K562 (cell line): ENCODE results near the gene EXTL1. TPM values are rescaled to one million over a fixed set of nuclear protein-coding genes. Genes with fewer than 3 reads are reported as not detected.

Experiments
- BHLHE40 ChIP-seq: IDR thresholded peaks from 2 replicates; pipeline ENCODE4 v1.6.1; 2011; ENCODE audit warnings: low read length, improper control_type of control experiment
- CBFA2T3 ChIP-seq: fragments of 450-650 bp; IDR thresholded peaks from 2 replicates; pipeline ENCODE4 v1.6.1; 2017
- KDM1A ChIP-seq, 2 experiments: fragments of 450-650 bp; IDR thresholded peaks; 2 replicates each; pipeline ENCODE4 v1.6.1; 2016; ENCODE audit warnings: mild to moderate bottlenecking in 2 of 2
- MECOM ChIP-seq: fragments of 250-450 bp; sonication (Bioruptor Pico); IDR thresholded peaks from 2 replicates; pipeline ENCODE4 v1.8.0; 2022; ENCODE audit warnings: inconsistent platforms
- PCBP1 ChIP-seq: fragments of 200-400 bp; formaldehyde crosslinking; IDR thresholded peaks from 2 replicates; pipeline ENCODE4 v1.6.1; 2018; ENCODE audit warnings: mild to moderate bottlenecking, low read depth, low read length; ENCODE audit not compliant: poor library complexity, severe bottlenecking
- PKNOX1 ChIP-seq: fragments of 450-650 bp; IDR thresholded peaks from 2 replicates; pipeline ENCODE4 v1.6.1; 2016
- TAF9B ChIP-seq: fragments of 450-650 bp; IDR thresholded peaks from 2 replicates; pipeline ENCODE4 v1.6.1; 2018; ENCODE audit warnings: mild to moderate bottlenecking; ENCODE audit not compliant: partially characterized antibody
- TEAD2 ChIP-seq: fragments of 450-650 bp; IDR thresholded peaks from 2 replicates; pipeline ENCODE4 v1.6.1; 2016; ENCODE audit warnings: missing genetic modification characterization, control low read depth, missing compliant biosample characterization
- ZNF121 ChIP-seq: sonication (generic); formaldehyde crosslinking; conservative IDR thresholded peaks from 2 replicates; pipeline ENCODE4 v1.8.0; 2022; ENCODE audit warnings: missing genetic modification reagents
- ZNF239 ChIP-seq: fragments of 250-450 bp; sonication (Bioruptor Pico); IDR thresholded peaks from 2 replicates; pipeline ENCODE4 v1.4.0; 2020; ENCODE audit warnings: mild to moderate bottlenecking
- ZNF263 ChIP-seq: sonication (generic); formaldehyde crosslinking; IDR thresholded peaks from 2 replicates; pipeline ENCODE4 v1.8.0; 2022; ENCODE audit warnings: mild to moderate bottlenecking, missing genetic modification reagents, borderline replicate concordance
- polyA plus RNA-seq, 8 experiments: library from polyadenylated mRNA; depleted of rRNA in 4 of 8; stranded (reverse) in 5 of 8; unstranded in 3 of 8; fragments of >200 nt; fragmentation: Nextera tagmentation in 2 of 8; fragmentation: Illumina TruSeq in 1 of 8; extraction: Ambion mirVana in 2 of 8; extraction: Trizol in 1 of 8; gene quantifications; 2 replicates each; pipeline versions ENCODE4 v1.2.1 to v1.2.3, GENCODE V29; 2011 to 2014; ENCODE audit warnings: inconsistent platforms in 1 of 8, missing spikeins in 1 of 8
- total RNA-seq, 7 experiments: library from RNA; depleted of rRNA in 6 of 7; stranded (reverse); fragments of >200 nt in 6 of 7; fragmentation: Illumina TruSeq in 2 of 7; extraction: Trizol in 2 of 7; gene quantifications; 2 replicates each; pipeline versions ENCODE4 v1.2.1 to v1.2.3, GENCODE V29; 2011 to 2021; ENCODE audit warnings: low replicate concordance in 1 of 7
- TF ChIP-seq, protein P1 (sequence below): fragments of 200-600 bp; sonication (generic); IDR thresholded peaks from one replicate; pipeline ENCODE4 v1.6.1; 2012; ENCODE audit warnings: mild to moderate bottlenecking, low read depth, low read length, inconsistent platforms
- TF ChIP-seq, protein P2 (sequence below): fragments of 450-650 bp; IDR thresholded peaks from 2 replicates; pipeline ENCODE4 v1.6.1; 2014; ENCODE audit warnings: low read depth, mild to moderate bottlenecking, moderate library complexity, borderline replicate concordance

The EXTL1 gene
- total and polyA plus RNA-seq, 9 of the 15 experiments (the other 6 are each of a cell fraction or from before 2014, with no cell fraction given) = 0.04 to 0.23 (median 0.08) TPM; not detected in 3

DNA sequence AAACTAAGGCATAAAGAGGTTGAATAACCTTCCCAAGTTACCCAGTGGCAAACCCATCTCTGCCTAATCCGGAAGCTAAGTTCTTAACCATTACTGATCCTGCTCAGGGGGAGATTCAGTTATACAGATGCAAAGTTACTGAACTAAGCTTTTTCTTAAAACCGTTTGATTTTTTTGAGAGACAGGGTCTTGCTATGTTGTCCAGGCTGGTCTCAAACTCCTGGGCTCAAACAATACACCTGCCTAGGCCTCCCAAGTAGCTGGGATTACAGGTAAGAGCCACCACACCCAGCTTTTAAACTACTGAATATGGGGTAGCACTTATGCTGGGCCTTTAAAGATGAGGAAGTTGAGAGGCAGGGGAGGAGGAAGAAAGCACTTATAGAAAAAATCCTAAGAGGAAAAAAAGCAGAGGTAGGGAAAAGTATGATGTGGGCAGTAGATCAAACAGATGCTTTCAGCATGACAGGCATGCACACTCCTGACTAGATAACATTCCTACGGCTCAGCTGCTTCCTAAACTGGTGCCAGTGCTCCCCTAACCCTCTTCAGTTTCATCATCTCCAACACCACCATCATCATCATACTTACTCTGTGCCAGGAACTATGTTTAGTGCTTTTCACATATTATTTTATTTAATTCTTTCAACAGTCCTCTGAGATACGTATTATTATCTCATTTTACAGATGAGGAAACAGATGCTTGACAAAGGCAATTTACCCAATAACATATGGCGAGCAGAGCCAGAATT, 29.5 kb upstream of the EXTL1 start (continued):
- TF ChIP-seq, protein P1, sequence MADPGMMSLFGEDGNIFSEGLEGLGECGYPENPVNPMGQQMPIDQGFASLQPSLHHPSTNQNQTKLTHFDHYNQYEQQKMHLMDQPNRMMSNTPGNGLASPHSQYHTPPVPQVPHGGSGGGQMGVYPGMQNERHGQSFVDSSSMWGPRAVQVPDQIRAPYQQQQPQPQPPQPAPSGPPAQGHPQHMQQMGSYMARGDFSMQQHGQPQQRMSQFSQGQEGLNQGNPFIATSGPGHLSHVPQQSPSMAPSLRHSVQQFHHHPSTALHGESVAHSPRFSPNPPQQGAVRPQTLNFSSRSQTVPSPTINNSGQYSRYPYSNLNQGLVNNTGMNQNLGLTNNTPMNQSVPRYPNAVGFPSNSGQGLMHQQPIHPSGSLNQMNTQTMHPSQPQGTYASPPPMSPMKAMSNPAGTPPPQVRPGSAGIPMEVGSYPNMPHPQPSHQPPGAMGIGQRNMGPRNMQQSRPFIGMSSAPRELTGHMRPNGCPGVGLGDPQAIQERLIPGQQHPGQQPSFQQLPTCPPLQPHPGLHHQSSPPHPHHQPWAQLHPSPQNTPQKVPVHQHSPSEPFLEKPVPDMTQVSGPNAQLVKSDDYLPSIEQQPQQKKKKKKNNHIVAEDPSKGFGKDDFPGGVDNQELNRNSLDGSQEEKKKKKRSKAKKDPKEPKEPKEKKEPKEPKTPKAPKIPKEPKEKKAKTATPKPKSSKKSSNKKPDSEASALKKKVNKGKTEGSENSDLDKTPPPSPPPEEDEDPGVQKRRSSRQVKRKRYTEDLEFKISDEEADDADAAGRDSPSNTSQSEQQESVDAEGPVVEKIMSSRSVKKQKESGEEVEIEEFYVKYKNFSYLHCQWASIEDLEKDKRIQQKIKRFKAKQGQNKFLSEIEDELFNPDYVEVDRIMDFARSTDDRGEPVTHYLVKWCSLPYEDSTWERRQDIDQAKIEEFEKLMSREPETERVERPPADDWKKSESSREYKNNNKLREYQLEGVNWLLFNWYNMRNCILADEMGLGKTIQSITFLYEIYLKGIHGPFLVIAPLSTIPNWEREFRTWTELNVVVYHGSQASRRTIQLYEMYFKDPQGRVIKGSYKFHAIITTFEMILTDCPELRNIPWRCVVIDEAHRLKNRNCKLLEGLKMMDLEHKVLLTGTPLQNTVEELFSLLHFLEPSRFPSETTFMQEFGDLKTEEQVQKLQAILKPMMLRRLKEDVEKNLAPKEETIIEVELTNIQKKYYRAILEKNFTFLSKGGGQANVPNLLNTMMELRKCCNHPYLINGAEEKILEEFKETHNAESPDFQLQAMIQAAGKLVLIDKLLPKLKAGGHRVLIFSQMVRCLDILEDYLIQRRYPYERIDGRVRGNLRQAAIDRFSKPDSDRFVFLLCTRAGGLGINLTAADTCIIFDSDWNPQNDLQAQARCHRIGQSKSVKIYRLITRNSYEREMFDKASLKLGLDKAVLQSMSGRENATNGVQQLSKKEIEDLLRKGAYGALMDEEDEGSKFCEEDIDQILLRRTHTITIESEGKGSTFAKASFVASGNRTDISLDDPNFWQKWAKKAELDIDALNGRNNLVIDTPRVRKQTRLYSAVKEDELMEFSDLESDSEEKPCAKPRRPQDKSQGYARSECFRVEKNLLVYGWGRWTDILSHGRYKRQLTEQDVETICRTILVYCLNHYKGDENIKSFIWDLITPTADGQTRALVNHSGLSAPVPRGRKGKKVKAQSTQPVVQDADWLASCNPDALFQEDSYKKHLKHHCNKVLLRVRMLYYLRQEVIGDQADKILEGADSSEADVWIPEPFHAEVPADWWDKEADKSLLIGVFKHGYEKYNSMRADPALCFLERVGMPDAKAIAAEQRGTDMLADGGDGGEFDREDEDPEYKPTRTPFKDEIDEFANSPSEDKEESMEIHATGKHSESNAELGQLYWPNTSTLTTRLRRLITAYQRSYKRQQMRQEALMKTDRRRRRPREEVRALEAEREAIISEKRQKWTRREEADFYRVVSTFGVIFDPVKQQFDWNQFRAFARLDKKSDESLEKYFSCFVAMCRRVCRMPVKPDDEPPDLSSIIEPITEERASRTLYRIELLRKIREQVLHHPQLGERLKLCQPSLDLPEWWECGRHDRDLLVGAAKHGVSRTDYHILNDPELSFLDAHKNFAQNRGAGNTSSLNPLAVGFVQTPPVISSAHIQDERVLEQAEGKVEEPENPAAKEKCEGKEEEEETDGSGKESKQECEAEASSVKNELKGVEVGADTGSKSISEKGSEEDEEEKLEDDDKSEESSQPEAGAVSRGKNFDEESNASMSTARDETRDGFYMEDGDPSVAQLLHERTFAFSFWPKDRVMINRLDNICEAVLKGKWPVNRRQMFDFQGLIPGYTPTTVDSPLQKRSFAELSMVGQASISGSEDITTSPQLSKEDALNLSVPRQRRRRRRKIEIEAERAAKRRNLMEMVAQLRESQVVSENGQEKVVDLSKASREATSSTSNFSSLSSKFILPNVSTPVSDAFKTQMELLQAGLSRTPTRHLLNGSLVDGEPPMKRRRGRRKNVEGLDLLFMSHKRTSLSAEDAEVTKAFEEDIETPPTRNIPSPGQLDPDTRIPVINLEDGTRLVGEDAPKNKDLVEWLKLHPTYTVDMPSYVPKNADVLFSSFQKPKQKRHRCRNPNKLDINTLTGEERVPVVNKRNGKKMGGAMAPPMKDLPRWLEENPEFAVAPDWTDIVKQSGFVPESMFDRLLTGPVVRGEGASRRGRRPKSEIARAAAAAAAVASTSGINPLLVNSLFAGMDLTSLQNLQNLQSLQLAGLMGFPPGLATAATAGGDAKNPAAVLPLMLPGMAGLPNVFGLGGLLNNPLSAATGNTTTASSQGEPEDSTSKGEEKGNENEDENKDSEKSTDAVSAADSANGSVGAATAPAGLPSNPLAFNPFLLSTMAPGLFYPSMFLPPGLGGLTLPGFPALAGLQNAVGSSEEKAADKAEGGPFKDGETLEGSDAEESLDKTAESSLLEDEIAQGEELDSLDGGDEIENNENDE = no peak
- TF ChIP-seq, protein P2, sequence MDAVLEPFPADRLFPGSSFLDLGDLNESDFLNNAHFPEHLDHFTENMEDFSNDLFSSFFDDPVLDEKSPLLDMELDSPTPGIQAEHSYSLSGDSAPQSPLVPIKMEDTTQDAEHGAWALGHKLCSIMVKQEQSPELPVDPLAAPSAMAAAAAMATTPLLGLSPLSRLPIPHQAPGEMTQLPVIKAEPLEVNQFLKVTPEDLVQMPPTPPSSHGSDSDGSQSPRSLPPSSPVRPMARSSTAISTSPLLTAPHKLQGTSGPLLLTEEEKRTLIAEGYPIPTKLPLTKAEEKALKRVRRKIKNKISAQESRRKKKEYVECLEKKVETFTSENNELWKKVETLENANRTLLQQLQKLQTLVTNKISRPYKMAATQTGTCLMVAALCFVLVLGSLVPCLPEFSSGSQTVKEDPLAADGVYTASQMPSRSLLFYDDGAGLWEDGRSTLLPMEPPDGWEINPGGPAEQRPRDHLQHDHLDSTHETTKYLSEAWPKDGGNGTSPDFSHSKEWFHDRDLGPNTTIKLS = no peak
- TF ChIP-seq KDM1A (IDR thresholded peaks at IDR 0.05) (0 out of 4 replicates have a peak, but pooled peaks of 1 of the 2 experiments have one; percentile 22), ZNF239 (peak; percentile 22; the same call in 1 of the 2 replicates), TEAD2 (tag) (0 out of 2 replicates have a peak, but pooled peaks have one; percentile 48), TAF9B (peak; percentile 34), CBFA2T3 (peak; percentile 25; the same call in 1 of the 2 replicates), ZNF121 (CRISPR knock-in tag) (peak; percentile 90), BHLHE40 (peak; percentile 50; the same call in 1 of the 2 replicates), PKNOX1 (peak; percentile 65), ZNF263 (CRISPR knock-in tag) (peak; percentile 75), PCBP1 (no peak), MECOM (CRISPR knock-in tag) (peak; percentile 84)
